Activated naive CD4-positive, alpha-beta T cell treated with anti-CD3 and anti-CD28 coated beads, Interleukin-2, amount 50 U/mL, for 72 hours (primary cell): ENCODE data around the gene TMEM107. TPM values are rescaled to one million over a fixed set of nuclear protein-coding genes. Genes with fewer than 3 reads are reported as not detected.
"Not testable (repeated sequence)": the region's sequence is repeated elsewhere in the genome, so short reads cannot be mapped to it uniquely, and the experiment has no call there.

ENCODE experiments used
- ATAC-seq, 2 donors: fragments of 150-1000 bp; cut with Tn5 transposase; 2 replicates each; pipeline ENCODE4 v1.10.0; 2021; ENCODE audit warnings: mild to moderate bottlenecking in 2 of 2, moderate library complexity in 2 of 2
- DNase-seq, 2 donors: peaks; one replicate each; pipeline ENCODE4 v3.0.0; 2021 to 2022; ENCODE audit warnings: low spot score in 2 of 2
- H3K27ac Mint-ChIP-seq, 2 donors: one replicate each; pipeline ENCODE4 v1.8.0; 2022; ENCODE audit warnings: mild to moderate bottlenecking in 2 of 2, mixed read lengths in 2 of 2
- H3K36me3 Mint-ChIP-seq, 2 donors: one replicate each; pipeline ENCODE4 v1.8.0; 2022; ENCODE audit warnings: mixed read lengths in 2 of 2
- H3K9me3 Mint-ChIP-seq, 2 donors: one replicate each; pipeline ENCODE4 v1.8.0; 2022; ENCODE audit warnings: mixed read lengths in 2 of 2
- total RNA-seq, 2 donors: library from RNA; stranded (reverse); gene quantifications; one replicate each; pipeline ENCODE4 v1.2.3, GENCODE V29; 2022

The TMEM107 gene
- total RNA-seq, 2 donors from 2014 or later = 32.7 to 48.9 TPM

DNA sequence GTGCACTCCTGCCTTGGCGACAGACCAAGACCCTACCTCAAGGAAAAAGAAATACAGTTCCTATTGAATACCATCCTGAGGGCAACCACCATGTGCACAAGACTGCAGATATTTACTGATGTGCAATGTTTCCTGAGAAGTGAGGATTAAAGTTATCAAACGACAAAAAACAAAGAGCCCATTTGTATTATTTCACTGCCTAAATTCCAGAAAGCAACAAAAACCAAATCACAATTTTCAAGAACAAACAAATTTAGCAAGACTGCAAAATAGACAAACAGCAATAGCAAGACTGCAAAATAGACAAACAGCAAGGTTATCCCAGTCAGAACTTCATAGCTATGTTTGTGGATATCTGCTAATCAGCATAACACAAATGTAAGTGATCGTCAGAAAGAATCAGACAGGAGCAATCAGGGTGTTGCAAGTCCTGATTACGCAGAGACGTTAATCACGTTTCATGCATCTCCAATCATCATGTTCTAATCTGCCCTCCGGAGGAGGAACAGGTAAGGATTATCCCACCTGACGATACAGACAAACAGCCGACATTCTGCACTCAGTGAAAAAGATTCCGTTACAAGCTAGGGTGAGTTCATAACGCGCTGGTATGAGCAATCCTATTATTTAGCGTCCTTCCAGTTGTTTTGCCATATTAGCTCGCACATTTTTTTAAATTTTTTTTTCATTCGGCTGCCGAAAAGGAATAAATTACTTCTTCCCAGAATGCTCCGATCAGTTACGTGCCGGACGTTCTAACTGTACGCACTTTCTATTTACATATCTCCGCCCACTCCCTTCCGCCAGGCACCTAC is 2.9 kb downstream of the TMEM107 start:
- H3K36me3 Mint-ChIP-seq = peaks cover 0 to 11% of the 10 kb centered on the region in 2 donors
- DNase-seq = peak; percentile 72 to 76
- peak; percentile 75 to 79 for ATAC-seq
- H3K27ac Mint-ChIP-seq = peak overlapping the region; percentile 100
- H3K9me3 Mint-ChIP-seq = no peaks in the 10 kb centered on the region

DNA sequence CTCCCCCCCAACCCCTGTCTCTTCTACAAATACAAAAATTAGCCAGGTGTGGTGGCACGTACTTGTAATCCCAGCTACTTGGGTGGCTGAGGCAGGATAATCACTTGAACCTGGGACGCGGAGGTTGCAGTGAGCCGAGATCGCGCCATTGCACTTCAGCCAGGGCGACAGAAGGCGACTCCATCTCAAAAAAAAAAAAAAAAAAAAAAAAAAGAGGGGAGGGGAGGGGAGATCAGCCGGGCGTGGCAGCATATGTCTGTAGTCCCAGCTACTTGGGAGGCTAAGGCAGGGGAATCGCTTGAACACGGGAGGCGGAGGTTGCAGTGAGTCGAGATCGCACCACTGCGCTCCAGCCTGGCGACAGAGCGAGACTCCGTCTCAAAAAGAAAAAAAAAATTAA is 6.0 kb downstream of the TMEM107 start:
- not testable (repeated sequence) for DNase-seq, H3K36me3 Mint-ChIP-seq, ATAC-seq, H3K9me3 Mint-ChIP-seq, H3K27ac Mint-ChIP-seq

DNA sequence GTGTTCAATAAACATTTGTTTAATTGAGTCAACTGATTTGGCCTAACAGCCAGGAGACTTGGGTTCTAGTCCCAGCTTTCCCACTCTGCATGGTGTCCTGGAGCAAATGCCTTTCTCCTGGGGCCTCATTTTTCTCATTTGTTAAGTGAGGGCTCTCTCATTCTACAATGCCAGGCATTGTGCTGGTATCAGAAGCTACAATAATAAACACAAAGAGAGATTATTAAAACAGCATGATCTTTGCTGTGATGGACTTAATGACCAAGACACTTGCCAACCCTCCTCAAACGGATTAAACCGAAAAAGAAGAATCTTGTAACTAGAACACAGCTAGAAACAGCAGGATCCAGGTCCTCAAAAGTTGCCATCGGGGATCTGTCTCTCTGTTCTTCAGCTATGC is 8.7 kb downstream of the TMEM107 start:
- Mint-ChIP-seq H3K36me3 (no peaks in the 10 kb centered on the region), H3K27ac (no peak overlapping the region), H3K9me3 (no peaks in the 10 kb centered on the region)
- no peak for DNase-seq
- ATAC-seq = no peak

DNA sequence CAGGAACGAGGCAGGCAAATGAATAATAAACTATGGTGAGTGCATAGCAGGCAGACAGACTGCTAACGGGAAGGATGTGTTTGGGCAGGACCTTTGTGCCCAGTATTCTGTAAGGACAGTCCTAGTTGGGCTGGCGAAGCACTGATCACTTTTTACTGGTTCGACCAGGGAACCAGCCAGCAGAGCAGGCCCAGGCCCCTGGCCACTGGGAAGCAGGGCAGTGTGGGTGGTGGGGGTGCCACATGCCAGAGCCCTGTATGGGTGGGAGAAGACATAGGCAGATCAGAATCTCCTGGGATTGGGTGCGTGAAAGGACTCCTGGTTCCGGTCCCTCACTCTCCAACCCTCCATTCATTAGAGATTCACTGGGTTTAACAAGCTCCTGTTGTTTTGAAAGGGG is 9.4 kb downstream of the TMEM107 start:
- no peak for ATAC-seq
- H3K9me3 Mint-ChIP-seq = no peaks in the 10 kb centered on the region
- peaks cover under 1 to 4% of the 10 kb centered on the region in 2 donors for H3K36me3 Mint-ChIP-seq
- no peak for DNase-seq
- no peak overlapping the region for H3K27ac Mint-ChIP-seq

DNA sequence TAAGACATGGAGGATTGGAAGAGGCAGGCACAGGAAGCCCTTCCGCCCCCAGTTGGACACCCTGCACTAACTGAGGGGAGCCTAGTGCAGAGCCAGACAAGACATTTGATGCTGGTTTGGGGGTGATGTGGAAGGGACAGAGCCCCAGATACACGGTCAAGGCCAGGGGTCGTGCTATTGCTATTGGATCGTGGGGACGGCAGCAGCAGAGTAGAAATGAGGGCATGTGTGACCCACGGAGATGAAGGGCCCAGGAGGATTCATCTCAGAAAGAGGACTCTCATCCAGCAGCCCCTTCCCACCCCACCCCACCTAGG is 11.4 kb downstream of the TMEM107 start:
- ATAC-seq (no peak), DNase-seq (no peak)
- Mint-ChIP-seq H3K27ac (peak overlapping the region in 1 of 2 donors; percentile 73), H3K36me3 (peaks cover 12 to 13% of the 10 kb centered on the region in 2 donors), H3K9me3 (no peaks in the 10 kb centered on the region)

DNA sequence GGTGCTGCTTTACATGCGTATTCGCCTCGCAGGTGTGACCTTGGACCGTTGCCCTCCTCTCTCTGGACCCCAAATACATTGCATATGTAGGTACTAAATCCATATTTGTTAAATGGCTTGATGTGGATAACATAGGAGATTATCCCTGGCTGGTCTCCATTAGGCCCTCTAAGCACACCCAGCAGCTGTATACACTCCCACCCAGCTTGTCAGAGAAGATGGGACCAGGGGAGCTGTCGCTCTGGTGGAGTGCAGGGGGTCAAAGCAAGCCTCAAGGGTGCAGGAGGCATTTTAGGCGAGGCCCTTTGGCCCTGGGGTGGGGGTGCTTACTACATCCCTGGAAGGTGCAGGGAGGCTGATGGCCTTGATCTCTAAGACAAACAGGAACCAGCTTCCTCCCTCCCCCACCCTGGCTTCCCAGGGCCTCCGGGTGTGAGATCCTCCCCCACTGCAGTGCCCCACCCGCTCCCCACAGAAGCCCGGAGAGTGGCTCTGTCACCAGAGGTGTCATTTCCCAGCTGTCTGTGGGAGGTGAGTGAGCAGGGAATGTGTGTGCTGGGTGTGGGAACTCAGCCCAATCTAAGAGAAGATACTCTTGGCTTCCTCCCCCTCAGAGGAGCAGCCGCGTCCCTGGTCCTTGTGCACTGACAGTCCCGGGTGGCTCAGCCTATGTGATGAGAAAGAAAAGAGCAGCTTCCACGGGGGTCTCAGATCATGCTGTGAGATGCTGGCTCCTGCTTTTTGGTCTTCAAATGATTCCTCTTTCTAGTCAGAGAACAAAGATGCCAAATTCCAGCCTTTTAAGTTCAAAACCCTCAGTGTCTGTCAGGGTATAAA is 12.0 kb downstream of the TMEM107 start:
- peak overlapping the region in 1 of 2 donors; percentile 98 for H3K27ac Mint-ChIP-seq

DNA sequence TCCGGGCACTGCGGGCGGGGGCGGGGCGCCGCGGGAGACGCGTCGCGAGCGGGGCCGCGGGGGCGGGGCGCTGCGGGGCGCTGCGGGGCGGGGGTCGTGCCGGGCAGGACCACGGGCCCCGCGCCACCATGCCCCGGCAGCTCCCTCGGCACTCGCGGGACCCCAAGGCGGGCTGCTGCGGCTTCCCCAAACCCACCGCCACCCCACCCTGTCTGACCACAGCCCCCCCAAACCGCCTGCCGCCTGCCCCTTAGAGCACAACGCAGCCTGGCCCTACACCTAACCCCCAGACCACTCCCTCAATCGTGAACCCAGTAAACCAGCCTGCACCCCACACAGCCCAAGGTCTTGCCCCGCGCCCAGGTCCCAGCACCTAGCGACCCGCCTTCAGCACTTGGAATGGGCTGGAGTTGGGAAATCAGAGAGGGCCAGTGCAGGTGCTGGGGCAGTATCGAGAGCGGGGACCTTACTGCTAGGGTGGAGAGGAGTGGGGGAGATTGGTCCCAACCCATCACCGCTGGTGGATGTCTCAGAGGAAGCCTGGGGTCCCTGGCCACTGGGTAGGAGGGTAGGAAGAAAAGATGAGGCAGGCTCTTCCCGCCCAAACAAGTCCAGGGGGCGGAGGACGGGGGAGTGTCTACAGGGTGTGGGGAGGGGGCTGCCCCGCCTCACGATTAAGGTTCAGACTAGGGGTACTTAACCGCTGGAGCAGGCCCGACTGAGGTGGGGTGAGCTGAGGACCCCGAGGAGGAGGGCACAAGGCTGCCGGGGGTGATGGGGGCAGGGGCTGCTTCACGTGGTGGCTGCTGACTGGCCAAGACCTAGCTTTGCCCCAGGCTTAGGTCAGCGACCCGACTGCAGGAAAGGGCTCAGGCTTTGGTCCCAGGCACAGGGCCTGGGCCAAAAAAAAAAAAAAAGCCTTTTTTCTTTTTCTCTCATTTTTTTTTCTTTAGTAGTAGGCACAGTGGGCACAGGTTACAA is 12.9 kb downstream of the TMEM107 start:
- peaks cover 12 to 13% of the 10 kb centered on the region in 2 donors for H3K36me3 Mint-ChIP-seq
- ATAC-seq (peak; percentile 20 to 21), DNase-seq (peak in 1 of 2 donors; percentile 69)
- no peaks in the 10 kb centered on the region for H3K9me3 Mint-ChIP-seq
- H3K27ac Mint-ChIP-seq = peak overlapping the region in 1 of 2 donors; percentile 98

More for the DNA sequence above, 12.0 kb downstream of the TMEM107 start:
- DNase-seq (peak; percentile 68 to 76), ATAC-seq (peak; percentile 70 to 74)
- Mint-ChIP-seq H3K9me3 (no peaks in the 10 kb centered on the region), H3K36me3 (peaks cover 12 to 13% of the 10 kb centered on the region in 2 donors)

DNA sequence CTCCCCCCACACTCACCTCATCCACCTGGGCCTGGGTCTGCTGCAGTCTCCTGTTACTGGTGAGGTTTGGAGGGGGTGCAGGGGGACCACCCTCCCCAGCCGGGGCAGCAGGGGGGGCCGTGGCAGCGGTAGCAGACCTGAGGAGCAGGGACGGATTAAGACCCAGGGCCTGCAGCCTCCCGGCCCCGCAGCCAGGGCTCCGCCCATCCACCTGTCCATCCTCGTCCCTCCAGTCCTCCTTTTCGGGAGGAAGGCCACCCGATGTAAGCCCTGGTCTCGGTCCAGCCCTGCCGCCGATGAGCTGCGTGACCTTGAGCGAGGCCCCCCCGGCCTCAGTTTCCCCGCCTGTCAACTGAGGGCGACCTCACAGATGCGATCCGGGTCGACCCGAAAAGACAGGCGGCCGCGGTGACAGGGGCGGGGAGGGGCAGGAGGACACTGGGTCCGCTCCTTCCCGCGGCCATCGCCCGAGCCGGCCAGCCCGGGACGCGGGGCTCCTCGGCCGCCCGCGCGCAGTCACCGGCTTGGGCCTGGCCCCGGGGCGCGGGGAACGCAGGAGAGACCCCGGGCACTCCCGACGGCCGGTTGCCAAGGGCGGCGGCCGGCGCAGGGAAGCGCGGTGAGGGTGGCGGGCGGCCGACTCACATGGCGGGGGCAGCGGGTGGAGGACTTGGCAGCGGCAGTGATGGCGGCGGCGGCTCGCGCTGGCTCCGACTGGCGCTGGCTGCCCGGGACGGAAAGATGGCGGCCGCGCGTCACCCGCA is 13.8 kb downstream of the TMEM107 start, which contains the start of gene VAMP2:
TSS of gene VAMP2 (minus strand) at position 716 of the 764 bp plus-strand sequence. CDS start at position 647, 69 bp downstream.
- peak; percentile 86 to 88 for DNase-seq
- H3K27ac Mint-ChIP-seq = peak within 1 kb of the TSS in 1 of 2 donors; percentile 98
- no peaks in the 10 kb centered on the region for H3K9me3 Mint-ChIP-seq
- peaks cover 12 to 13% of the 10 kb centered on the region in 2 donors for H3K36me3 Mint-ChIP-seq
- ATAC-seq = peak; percentile 54 to 61

DNA sequence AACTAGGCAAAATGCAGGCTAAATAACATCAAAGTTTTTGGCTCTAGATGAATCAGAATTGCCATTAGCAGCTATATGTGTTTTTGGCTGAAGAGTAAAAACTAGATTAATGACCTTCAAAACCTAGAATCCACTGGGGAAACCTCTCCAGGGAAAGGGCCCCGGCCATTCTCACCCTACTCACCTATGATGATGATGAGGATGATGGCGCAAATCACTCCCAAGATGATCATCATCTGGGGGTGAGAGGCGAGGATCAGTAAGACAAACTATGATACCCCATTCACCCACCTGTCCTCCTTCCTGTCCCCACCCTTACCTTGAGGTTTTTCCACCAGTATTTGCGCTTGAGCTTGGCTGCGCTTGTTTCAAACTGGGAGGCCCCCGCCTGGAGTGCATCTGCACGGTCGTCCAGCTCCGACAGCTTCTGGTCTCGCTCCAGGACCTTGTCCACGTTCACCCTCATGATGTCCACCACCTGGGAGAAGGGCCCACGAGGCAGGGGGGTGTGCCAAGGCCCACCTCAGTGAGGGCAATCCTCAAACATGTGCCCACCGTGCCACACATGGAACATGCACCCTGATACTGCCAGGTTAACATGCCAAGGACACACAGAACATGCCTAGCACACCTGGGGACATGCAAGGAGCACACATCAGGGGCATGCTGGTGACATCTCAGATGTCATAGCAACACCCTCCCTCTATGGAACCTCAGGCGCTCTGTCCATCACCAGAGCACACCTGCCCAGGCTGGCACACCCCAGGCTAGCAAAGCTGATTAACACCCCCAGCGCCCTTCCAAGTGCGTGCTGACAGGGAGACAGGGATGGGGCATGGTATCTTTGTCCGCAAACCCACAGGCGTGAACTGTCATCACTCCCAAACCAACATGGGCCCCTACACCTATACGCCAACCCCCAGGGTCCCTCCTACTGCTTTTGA is 14.6 kb downstream of the TMEM107 start:
- Mint-ChIP-seq H3K9me3 (no peaks in the 10 kb centered on the region), H3K27ac (peak overlapping the region in 1 of 2 donors; percentile 91), H3K36me3 (peaks cover 12 to 13% of the 10 kb centered on the region in 2 donors)
- DNase-seq (no peak), ATAC-seq (no peak)

DNA sequence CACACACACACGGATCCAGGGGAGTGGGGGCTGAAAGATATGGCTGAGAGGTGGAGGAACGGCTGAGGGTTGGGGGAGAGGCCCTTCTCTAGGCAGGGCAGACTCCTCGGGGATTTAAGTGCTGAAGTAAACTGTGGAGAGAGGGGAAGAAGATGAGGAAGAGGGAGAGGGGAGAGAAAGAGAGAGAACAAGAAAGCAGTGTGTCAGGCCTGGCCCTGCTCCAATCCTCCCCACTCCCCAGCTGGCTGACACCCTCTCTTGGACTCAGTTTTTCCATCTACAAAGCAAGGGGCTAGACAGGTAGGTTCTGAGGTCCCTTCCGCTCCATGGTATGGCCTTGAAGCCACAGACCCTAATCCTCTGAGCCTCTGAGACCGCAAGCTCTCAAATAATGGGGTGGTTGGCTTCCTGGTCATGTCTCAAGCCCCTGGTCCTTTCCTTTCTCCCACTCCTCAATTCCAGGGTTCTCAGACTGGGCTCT is 15.4 kb downstream of the TMEM107 start:
- DNase-seq (no peak), ATAC-seq (no peak)
- Mint-ChIP-seq H3K27ac (peak overlapping the region in 1 of 2 donors; percentile 91), H3K9me3 (no peaks in the 10 kb centered on the region), H3K36me3 (peaks cover 12 to 13% of the 10 kb centered on the region in 2 donors)

DNA sequence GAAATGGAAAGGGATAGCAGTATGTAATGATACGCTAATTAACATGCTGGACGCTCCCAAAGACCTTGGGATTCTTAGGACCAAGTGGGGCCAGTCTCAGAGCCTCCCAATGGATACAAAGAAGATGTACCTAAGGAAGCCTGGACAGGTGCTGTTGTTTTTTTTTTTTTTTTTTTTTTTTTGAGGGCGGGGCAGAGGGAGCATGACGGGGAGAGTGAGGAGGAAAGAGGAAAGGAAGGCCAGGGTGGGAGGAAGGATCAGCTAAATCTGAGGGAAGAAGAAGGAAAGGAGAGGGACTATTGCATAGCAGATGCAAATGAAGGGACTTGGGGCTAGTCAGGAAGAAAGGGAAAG is 16.0 kb downstream of the TMEM107 start:
- H3K36me3 Mint-ChIP-seq = peaks cover 12 to 13% of the 10 kb centered on the region in 2 donors
- DNase-seq = no peak
- H3K27ac Mint-ChIP-seq = no peak overlapping the region
- H3K9me3 Mint-ChIP-seq = no peaks in the 10 kb centered on the region
- no peak for ATAC-seq

DNA sequence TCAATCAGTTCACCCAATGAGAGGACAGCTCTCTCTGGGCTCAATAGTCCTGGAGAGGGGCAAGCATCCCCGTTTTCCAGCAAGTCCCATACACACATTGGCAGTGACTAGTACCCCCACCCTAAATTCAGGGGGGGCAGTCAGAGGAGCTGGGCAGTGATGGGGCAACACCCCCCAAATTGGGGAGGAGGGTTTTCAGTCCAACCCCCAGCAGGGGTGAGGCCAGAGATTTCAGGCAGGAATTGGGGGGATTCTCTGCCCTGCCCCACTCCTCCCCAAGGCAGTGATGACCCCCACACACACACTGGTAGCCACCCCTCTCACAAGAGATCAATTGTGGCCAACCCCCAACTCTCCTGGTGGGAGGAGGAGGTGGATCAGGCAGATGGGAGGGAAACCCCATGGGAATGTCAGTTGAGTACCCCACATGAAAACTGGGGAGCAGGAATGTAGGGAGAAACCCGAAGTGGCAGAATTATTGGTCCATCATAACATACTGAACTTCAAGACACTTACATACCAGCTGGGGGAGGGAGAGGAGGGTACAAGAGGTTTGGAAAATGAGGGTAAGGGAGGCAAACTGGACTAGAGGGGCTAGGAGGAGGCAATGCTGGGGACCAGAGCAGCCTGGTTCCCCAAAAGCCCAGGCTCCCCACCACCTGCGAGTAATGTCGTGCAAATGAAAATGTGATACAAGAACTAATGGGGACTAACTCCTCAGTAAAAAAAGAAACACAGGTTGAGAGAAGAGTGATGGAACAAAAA is 16.5 kb downstream of the TMEM107 start:
- Mint-ChIP-seq H3K9me3 (no peaks in the 10 kb centered on the region), H3K36me3 (peaks cover 12 to 13% of the 10 kb centered on the region in 2 donors), H3K27ac (peak overlapping the region in 1 of 2 donors; percentile 54)
- DNase-seq = no peak
- no peak for ATAC-seq

DNA sequence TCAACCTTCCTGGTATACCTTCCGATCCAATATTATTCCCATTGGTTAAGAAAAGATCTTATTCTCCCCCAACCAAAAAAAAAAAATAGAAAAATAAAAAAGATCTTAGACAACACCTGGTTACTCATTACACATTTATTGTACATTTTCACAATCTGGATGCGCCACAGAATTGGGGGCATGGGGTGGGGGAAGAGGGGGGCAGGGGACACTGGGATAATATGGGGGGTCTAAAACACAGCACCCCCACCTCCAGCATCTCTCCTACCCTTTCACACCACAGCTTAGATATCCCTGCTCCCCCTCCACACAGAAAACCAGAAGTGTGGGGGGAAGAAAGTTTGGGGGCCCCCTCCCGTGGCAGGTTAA is 17.2 kb downstream of the TMEM107 start:
- ATAC-seq = no peak
- DNase-seq = no peak
- Mint-ChIP-seq H3K27ac (peak overlapping the region in 1 of 2 donors; percentile 86), H3K9me3 (no peaks in the 10 kb centered on the region), H3K36me3 (peaks cover 12 to 13% of the 10 kb centered on the region in 2 donors)
